HG03354 (cell line): ENCODE results near the gene TMEFF2.

Source experiments
- ATAC-seq: cut with Tn5 transposase; IDR thresholded peaks from one replicate; pipeline ENCODE4 v1.9.1; 2021; ENCODE audit warnings: mild to moderate bottlenecking; ENCODE audit not compliant: unreplicated experiment, poor library complexity, severe bottlenecking

Gene TMEFF2

DNA sequence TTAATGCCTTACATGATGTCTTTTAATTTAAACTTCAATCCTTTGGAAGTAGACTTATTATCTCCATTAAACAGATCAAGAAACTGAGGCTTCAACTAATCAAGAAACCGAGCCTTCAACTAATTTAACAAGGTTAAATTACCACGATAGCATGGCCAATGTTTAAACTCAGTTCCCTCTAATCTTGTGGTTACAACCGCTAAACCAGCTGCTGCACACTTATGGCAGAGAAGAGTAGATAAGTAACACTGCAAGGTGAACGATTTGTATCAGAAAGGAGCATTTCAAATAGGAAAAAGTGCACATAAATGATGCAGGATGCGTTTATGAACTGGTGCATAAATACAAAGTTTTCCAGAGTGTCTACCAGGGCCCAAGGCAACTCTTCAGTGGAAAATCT lies 203.3 kb downstream of the TMEFF2 start:
- peak; percentile 52 for ATAC-seq

DNA sequence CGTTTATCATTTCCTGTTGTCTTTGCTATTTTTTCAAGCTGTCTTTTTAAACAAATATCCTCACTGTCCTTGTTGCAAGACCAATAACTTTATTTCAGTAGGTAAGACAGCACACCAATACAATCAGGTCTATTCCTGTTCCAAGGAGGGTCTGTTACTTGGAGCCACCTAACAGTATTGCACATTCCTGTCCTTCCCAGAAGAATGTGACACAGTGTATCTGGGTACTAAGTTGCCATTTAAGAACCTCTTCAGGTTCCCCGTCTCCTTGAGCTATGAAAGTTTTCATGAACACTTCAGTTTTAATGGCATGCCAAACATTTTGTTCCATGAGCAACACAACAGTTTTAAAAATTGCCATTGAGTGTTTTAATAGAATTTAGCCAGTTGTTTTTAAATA lies 209.0 kb downstream of the TMEFF2 start:
- no peak for ATAC-seq

DNA sequence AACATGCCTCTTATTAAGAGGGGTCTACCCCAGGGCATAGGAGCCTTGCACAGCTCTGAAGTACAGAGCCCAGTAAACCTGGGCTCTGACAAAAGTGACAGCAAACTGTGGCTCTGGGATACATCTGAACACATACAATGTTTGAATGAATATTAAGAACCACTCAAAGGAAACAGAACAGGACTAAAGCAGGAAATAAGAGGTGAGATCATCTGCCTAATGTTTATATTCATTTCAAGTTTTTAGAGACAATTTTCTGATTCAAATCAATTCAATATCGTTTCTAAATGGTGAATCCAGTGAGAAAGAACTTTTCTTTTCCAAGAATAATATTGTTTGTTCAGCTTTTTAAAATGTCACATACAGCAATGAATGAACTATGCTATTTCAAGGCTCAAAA lies 211.1 kb downstream of the TMEFF2 start:
- ATAC-seq, result no peak

DNA sequence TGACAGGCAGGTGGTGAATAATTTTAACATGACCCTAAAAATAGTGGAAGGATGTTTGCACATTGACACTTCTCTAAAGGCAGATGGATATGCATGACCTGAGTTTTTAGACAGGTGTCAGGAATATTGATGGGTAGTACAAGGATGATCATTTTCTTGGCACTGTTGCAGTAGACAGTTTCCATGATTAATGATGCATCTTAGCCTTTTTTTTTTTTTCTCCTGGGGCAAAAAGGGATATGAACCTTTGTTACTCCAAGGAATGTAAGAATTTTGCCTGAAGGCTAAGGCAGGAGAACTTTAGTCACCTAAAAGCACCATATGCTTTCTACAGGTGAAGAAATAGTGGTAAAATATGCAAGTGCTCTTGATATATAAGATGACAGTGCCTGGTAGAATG lies 211.5 kb downstream of the TMEFF2 start:
- ATAC-seq, result no peak

DNA sequence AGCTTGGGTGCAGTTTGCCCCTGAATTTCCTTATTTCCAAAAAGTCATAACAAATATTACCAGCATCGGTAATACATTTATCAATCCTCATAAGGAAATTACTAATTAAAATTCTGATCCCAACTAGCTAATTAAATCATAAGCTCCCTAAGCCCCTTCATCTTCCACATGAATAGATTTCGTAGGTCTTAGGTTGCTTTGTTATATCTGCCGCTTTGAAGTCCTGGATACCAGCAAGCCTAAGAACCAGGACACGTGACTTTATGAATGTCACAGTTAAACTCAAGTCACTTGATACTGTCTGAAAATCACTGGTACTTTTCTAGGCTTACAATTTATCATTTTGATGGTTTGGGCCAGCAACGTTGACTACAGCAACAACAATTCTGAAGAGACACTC lies 213.0 kb downstream of the TMEFF2 start:
- ATAC-seq, result no peak

DNA sequence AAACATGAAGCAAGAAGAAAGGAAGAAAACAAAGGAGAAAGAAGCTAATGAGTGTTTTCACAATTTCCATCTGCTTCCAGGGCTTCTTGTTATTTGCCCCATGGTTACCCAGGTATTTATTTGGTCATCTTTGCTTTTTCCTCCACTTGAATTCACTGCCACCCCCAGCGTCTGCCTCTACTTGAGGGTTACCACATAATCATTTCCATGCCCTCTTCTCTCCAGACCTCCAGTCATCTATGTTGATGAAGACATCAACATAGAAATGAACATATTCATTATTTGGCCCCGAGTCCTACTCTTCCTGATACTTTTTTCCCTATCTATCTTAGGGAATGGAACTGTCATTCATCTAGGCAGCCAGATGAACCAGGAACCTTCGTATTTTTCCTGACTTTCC lies 214.2 kb downstream of the TMEFF2 start:
- ATAC-seq, result no peak

DNA sequence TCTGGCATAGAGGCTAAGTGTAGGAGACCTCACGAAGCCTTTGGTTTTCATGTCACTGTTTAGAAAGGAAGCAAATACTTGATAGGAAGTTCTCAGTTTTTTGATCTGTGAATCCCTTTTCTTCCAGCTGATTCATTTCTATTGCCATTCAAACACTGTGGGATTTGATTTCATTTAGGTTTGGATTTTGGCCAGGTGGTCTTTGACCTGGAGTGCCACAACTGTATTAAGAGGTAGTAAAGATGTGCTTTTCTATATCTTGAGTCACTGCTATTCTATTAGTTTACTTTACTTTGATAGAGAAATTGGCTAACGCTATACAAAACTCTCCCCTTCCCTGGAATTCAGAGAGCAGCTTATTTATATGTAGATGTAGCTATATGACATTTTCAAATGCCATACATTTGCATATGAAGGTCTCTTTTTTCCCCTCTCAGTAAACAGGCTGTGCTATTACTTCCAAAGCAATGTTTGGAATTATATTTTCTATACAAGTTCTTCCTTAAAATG lies 215.5 kb downstream of the TMEFF2 start:
- ATAC-seq, result no peak

DNA sequence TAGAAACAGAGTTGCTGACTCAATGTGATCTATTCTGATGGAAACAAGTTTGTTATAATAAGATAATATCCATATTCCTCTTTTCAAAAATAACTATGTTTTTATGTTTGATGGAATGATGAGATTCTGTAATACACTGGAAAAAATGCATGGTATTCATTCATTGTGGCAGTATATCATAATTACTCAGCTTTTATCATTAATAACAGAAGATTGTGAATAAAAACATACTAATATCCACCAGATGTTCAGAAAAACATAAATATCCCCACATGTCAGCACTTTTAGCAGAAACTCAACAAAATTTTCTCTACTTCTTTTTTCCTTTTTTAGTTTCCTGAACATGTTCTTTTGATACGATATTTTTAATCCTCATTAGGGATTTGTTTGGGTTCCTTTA lies 217.0 kb downstream of the TMEFF2 start:
- no peak for ATAC-seq

DNA sequence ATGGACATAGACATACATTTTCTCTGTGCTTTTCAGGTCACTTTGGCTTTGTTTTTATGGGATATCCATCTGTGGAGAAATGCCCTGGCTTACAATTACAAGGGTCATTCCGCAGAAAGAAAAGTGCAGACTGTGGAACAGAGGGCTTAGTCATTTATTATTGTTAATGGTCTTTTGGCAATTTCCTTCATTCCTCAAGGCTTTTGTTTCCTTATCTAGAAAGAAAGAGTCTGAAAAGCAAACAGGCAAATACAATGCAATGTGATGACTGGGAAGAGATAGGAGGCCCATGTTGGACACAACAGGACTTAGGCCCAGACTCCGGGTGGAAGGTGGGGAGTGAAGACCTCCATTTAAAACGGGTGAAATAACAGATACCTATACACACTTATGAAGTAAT lies 218.3 kb downstream of the TMEFF2 start:
- no peak for ATAC-seq

DNA sequence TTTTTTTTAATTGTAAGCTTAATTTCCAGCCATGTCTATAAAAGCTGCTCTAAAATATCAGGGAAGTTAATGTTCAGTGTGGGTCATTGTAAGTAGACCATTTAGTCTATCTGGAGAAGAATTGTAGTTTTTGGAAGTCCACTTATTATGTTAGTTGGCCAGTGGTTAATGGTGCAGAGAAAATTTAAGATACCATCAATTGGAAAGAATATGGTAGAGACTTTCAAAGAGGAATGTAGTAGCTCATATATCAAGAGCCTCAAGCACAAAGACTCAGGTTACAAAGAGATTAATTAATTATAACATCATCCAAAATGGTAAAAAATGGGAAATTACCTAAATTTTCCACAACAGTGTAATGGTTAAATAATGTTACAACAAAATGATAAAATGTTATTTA lies 220.1 kb downstream of the TMEFF2 start:
- no peak for ATAC-seq

DNA sequence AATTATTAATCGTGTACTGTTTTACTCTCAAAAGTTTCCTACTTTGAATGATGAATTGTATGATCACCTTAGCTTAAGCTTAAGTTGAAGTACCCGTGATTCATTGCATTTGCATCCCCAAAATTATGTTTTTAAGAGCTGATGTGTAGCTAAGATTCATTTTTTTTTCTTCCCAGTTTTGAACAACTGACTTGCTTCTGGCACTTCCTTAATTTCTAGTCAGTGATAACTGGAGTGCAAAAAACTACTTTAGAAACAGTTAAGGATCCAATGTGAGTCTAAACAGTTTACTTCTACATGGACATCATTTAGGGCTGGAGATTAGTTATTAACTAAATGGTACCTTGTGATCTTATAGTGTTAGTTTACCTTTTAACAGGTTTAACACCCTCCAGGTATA lies 223.9 kb downstream of the TMEFF2 start:
- ATAC-seq, result no peak

DNA sequence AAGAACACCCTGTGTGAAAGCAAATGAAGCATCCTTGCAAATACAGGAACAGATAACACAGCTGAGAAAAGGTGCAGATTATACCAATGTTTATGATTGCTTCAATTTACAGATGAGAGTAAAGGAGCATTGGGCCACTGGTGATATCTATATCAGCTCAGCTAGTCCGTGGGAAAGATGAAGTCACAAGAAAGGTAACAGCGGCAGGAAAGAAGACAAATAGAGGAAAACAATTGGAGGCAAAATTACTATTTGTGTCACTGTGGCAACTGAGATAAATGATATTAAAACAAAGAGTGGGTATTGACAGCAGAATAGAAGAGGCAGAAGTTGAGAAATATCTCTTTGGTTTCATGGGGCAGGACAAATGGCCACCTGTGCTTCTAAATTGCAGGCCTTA lies 226.6 kb downstream of the TMEFF2 start:
- no peak for ATAC-seq

DNA sequence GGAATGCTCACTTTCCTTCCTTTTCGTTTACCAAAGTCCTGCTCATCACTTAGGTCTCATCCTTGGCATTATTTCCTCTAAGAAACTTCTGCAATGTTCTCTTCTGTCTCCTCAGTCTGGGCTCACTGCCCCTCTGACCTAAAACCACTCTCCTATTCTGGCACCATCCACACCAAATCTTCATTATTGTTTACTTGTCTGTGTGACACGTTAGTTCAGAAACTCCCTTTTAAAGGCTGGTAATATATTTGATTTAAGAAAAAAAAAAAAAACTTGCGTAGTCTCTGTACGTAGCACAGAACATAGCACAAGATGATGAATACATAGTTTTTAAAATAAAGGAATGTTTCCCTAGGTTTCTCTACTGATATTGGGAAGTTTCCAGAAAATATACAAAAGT lies 229.0 kb downstream of the TMEFF2 start:
- no peak for ATAC-seq

DNA sequence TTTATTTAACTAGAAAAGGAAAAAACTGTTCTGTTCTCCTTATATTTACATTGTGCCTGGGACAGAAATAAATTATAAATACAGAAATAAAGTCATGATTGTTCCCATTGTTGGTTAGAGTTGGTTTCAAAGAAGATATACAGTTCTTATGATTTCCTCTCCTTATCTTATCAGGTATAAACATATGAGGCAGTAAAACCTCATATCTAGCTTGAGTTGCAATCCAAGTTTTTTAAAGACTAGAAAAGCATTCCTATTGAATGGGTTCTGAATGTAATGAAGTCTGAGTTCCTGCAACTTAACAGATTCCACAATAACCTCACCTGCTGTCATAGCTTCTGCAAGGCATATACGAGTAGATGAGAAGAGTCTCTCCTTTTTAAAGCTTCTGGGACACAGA lies 233.2 kb downstream of the TMEFF2 start:
- no peak for ATAC-seq

DNA sequence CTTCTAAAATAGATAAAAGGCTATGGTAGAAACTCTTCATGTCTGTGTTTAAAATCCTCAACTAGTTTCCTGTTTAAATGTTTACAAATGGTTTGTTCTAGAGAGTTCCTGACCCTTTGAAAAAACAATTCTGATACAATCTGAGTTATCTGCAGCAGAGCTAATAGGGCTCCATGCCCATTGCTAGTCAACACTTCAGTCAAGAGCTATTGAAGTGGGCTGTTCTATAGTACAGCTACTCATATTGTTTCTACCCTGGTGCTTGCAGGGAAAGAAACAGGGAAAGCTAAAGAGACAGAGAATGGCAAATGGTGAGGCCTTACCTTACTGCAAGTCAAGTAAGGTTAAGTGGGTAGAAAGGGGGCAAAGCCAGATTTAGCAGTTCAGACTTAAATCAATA lies 235.5 kb downstream of the TMEFF2 start:
- ATAC-seq, result no peak

DNA sequence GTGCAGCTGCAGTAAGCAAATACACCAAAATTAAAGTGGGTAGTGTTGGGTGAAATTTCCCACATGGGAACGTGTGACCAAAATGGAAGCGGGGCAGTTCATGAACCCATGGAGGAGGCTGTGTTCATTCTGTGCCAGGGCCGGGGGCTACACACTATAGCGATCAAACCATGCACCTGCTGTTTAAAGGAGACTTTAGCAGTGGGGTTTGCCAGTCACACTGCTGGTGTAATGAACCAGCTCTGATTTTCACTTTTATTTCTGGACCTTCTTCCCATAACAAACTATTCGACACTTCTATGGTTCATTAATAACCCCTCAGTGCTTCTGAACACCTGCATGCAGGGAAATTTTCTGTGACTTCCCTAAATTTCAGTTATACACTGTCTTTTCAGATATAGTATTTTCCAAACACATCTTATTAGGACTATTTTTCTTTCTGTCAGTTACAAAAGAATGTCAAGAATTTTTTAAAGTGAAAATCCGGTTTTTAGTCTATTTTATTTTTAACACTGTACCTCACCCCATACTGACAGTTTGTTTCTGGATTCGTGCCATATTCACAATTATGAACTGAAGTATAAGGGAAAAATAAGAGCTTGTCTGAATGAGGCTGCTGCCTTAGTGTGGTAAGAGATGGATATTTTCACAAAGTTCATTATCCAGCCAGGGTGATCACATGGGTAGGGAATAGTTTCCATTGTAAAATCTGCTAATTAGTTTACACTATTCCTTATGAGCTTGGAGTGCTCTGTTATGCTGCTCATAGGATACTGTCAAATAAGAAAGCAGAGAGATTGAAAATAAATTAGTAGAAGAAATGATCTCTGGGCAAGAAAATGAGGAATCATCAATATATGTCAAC lies 236.5 kb downstream of the TMEFF2 start:
- ATAC-seq, result no peak

DNA sequence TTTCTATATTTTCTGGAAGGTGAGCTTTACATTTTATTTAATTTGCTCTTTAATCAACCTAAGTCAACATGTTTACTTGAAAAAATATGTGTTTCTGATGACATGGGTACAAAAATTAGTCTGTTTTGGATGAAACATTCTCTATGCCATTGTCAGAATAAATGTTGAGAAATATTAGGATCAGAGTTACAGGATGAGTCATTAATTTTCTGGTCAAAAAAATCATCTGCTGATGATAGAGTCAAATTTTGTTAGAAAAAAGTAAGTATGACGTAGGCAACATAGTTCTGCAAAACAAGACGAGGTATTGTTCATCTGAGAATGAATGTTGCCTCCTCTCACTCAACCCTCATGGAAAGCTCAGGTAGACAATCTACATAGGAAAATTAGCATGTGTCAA lies 240.3 kb downstream of the TMEFF2 start:
- ATAC-seq, result no peak

DNA sequence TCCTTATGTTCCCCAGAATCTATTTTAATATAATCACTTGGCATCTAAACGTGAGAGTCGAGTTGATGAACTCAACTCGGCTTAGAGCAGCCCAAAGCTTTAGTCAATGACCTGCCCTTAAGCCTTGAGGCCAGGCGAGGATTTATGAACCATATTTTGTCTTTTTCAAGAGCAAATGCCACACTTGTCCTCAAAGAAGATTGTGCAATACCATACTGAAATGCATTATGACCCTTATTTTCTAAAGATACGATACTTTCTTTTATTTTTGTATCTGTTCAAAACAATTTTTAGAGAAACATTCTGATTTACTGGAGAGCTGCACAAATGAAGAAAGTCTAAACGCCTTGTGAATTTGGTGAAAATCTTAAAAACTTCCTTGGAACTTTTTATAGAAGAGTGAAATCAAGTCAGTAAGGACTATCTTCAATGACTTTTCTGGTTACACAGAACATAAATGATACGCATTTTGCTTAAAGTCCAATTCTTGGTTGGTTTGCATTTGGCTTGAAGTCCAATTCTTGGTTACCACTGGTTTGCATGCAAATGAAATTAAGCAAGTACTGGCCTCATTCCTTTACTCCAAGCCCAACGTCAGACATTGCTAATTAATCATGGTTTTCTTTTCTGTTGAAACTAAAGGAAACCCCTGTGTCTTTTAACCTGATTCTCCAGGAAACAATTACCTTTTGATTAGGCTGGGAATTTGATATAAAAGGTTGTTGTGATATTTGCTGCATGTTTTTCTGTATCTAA lies 242.0 kb downstream of the TMEFF2 start:
- no peak for ATAC-seq

DNA sequence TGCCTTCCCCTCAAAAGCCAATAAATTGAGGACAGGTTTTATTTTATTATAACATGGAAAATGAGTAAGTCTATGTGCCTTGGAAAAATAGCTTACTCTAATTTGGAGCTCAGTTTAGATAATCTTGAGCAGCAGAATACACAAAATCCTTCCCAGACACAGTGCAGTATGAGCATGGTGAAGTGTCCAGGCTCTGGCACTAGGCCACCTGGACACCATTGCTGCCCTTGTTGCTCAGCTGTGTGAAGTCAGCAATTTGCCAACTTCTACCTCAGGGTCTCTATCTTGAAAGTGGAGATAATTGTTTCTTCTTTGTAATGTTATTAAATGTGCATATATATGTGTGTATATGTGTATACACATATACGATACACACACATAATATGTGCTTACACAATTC lies 242.9 kb downstream of the TMEFF2 start:
- ATAC-seq, result no peak

DNA sequence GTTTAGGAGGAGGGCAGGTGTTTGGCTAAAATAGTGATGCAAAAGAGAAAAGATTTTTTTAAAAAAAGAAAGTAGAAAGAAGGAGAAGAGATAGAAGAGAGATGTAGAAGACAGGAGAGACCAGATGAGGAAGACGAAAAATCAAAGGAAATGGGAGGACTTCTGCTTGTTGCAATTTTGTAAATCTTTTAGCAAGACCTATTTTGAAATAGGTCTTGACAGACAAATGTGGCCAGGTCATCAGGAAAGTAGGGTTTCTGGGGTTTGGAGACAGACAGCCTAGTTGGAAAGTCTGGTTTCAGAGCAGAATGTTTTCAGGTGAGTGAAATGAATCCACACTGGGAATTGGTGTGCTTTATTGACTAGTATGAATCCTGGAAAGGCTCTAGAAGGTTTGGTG lies 243.4 kb downstream of the TMEFF2 start:
- no peak for ATAC-seq
